ENCODE results near the gene PLIN5.

Gene PLIN5

GRCh38 chr19:4556597-4557127 lies 21.6 kb upstream of the PLIN5 start:
- H3K4me3 ChIP-seq (ENCODE audit: control insufficient read depth, low read depth, low read length): no peak overlapping the region
- peak; percentile 23 for DNase-seq (ENCODE audit: low read depth)
- no peak for TF ChIP-seq CTCF (conservative IDR thresholded peaks at IDR 0.05; ENCODE audit: control insufficient read depth, insufficient read depth, low read depth, low read length)

GRCh38 chr19:4555657-4556561 lies 20.9 kb upstream of the PLIN5 start:
- no peak for TF ChIP-seq CTCF (conservative IDR thresholded peaks at IDR 0.05; ENCODE audit: control insufficient read depth, insufficient read depth, low read depth, low read length)
- H3K4me3 ChIP-seq (ENCODE audit: control insufficient read depth, low read depth, low read length): no peak overlapping the region
- no peak for DNase-seq (ENCODE audit: low read depth)

- no peak overlapping the region for H3K4me3 ChIP-seq (ENCODE audit: control insufficient read depth, low read depth, low read length)
- DNase-seq (ENCODE audit: low read depth): no peak
- TF ChIP-seq CTCF (conservative IDR thresholded peaks at IDR 0.05; ENCODE audit: control insufficient read depth, insufficient read depth, low read depth, low read length): no peak
Observed at GRCh38 chr19:4554717-4555116, 19.7 kb upstream of the PLIN5 start.

- no peak overlapping the region for H3K4me3 ChIP-seq (ENCODE audit: control insufficient read depth, low read depth, low read length)
- TF ChIP-seq CTCF (conservative IDR thresholded peaks at IDR 0.05; ENCODE audit: control insufficient read depth, insufficient read depth, low read depth, low read length): no peak
- no peak for DNase-seq (ENCODE audit: low read depth)
Observed at GRCh38 chr19:4553775-4554174, 18.8 kb upstream of the PLIN5 start.

- no peak for TF ChIP-seq CTCF (conservative IDR thresholded peaks at IDR 0.05; ENCODE audit: control insufficient read depth, insufficient read depth, low read depth, low read length)
- no peak overlapping the region for H3K4me3 ChIP-seq (ENCODE audit: control insufficient read depth, low read depth, low read length)
- no peak for DNase-seq (ENCODE audit: low read depth)
Observed at GRCh38 chr19:4553092-4553695, 18.2 kb upstream of the PLIN5 start.

GRCh38 chr19:4552525-4552819 lies 17.4 kb upstream of the PLIN5 start:
- no peak overlapping the region for H3K4me3 ChIP-seq (ENCODE audit: control insufficient read depth, low read depth, low read length)
- no peak for TF ChIP-seq CTCF (conservative IDR thresholded peaks at IDR 0.05; ENCODE audit: control insufficient read depth, insufficient read depth, low read depth, low read length)
- no peak for DNase-seq (ENCODE audit: low read depth)

All from fibroblast of mammary gland (primary cell).